GM20000 (cell line): ENCODE data around the gene SYNDIG1.
"Not testable (repeated sequence)": the region's sequence is repeated elsewhere in the genome, so short reads cannot be mapped to it uniquely, and the experiment has no call there.

ENCODE experiments used
- DNase-seq: peaks from one replicate; pipeline ENCODE4 v3.0.0; 2012; ENCODE audit warnings: low spot score
- CTCF ChIP-seq: IDR thresholded peaks from 2 replicates; pipeline ENCODE4 v1.5.1; 2012; ENCODE audit warnings: mild to moderate bottlenecking, control low read depth; ENCODE audit errors: extremely low read depth, missing control alignments

SYNDIG1 gene

GRCh38 chr20:24620937-24621519 lies 151.6 kb downstream of the SYNDIG1 start:
- no peak for DNase-seq
- no peak for TF ChIP-seq CTCF

- no peak for DNase-seq
- no peak for TF ChIP-seq CTCF
These were observed 153.4 kb downstream of the SYNDIG1 start for GRCh38 chr20:24622856-24623255.

GRCh38 chr20:24626141-24626540 lies 156.7 kb downstream of the SYNDIG1 start:
- not testable (repeated sequence) for DNase-seq

- no peak for TF ChIP-seq CTCF
- no peak for DNase-seq
These were observed 157.9 kb downstream of the SYNDIG1 start for GRCh38 chr20:24627291-24627690.

- no peak for TF ChIP-seq CTCF
- no peak for DNase-seq
These were observed 158.5 kb downstream of the SYNDIG1 start for GRCh38 chr20:24627926-24628325.

- no peak for DNase-seq
- TF ChIP-seq CTCF = no peak
These were observed 159.6 kb downstream of the SYNDIG1 start for GRCh38 chr20:24628985-24629384.

- no peak for DNase-seq
- TF ChIP-seq CTCF = no peak
These were observed 160.2 kb downstream of the SYNDIG1 start for GRCh38 chr20:24629668-24630067.

GRCh38 chr20:24630486-24631172 lies 161.2 kb downstream of the SYNDIG1 start:
- TF ChIP-seq CTCF = no peak
- DNase-seq = no peak
